NCI-H2171 treated with DMSO at 0.1 percent for 48 hours (cell line): ENCODE data around the gene SERINC5.

Experiments
- DNase-seq: peaks from one replicate; lab custom pipeline; 2025; lab: John Stamatoyannopoulos, UW

Gene SERINC5

GRCh38 chr5:80254767-80255430, 949 bp downstream of the SERINC5 start:
- DNase-seq, result no peak

- DNase-seq, result no peak
Measured at GRCh38 chr5:80251636-80252035, 4.2 kb downstream of the SERINC5 start.

- DNase-seq, result no peak
Measured at GRCh38 chr5:80250801-80251200, 5.0 kb downstream of the SERINC5 start.

- no peak for DNase-seq
Measured at GRCh38 chr5:80249901-80250300, 5.9 kb downstream of the SERINC5 start.

- no peak for DNase-seq
Measured at GRCh38 chr5:80248378-80248777, 7.5 kb downstream of the SERINC5 start.

GRCh38 chr5:80246995-80247729, 8.7 kb downstream of the SERINC5 start:
- DNase-seq, result no peak

GRCh38 chr5:80246001-80246758, 9.7 kb downstream of the SERINC5 start:
- no peak for DNase-seq

- DNase-seq, result no peak
Measured at GRCh38 chr5:80243567-80243966, 12.3 kb downstream of the SERINC5 start.

- DNase-seq, result no peak
Measured at GRCh38 chr5:80242849-80243248, 13.0 kb downstream of the SERINC5 start.

GRCh38 chr5:80240368-80240986, 15.4 kb downstream of the SERINC5 start:
- no peak for DNase-seq

- DNase-seq, result no peak
Measured at GRCh38 chr5:80239680-80240367, 16.0 kb downstream of the SERINC5 start.

- DNase-seq, result peak; percentile 26
Measured at GRCh38 chr5:80238778-80239679, 16.8 kb downstream of the SERINC5 start.

GRCh38 chr5:80238097-80238496, 17.8 kb downstream of the SERINC5 start:
- no peak for DNase-seq

- no peak for DNase-seq
Measured at GRCh38 chr5:80237243-80237642, 18.6 kb downstream of the SERINC5 start.

GRCh38 chr5:80234116-80234948, 21.5 kb downstream of the SERINC5 start:
- DNase-seq, result no peak

- DNase-seq, result no peak
Measured at GRCh38 chr5:80231693-80232092, 24.2 kb downstream of the SERINC5 start.

- DNase-seq, result no peak
Measured at GRCh38 chr5:80231243-80231642, 24.6 kb downstream of the SERINC5 start.

GRCh38 chr5:80230269-80230992, 25.4 kb downstream of the SERINC5 start:
- DNase-seq, result no peak

GRCh38 chr5:80229902-80230255, 26.0 kb downstream of the SERINC5 start:
- no peak for DNase-seq
